Stimulated activated CD4-positive, alpha-beta T cell treated with anti-CD3 and anti-CD28 coated beads, Interleukin-4, amount 100 ng/mL, for 4 hours (primary cell): ENCODE data around the gene RC3H1.
"Not testable (repeated sequence)": the region's sequence is repeated elsewhere in the genome, so short reads cannot be mapped to it uniquely, and the experiment has no call there.

Experiments
- DNase-seq, 2 experiments: peaks; one replicate each; pipeline ENCODE4 v3.0.0-alpha.2; 2020

The RC3H1 gene

GRCh38 chr1:174023440-174023839 is 1.3 kb upstream of the RC3H1 start:
- no peak for DNase-seq

GRCh38 chr1:174022976-174023277 is 770 bp upstream of the RC3H1 start:
- no peak for DNase-seq

GRCh38 chr1:174021591-174022079 is 522 bp downstream of the RC3H1 start:
- peak; percentile 7 to 28 for DNase-seq

DNA sequence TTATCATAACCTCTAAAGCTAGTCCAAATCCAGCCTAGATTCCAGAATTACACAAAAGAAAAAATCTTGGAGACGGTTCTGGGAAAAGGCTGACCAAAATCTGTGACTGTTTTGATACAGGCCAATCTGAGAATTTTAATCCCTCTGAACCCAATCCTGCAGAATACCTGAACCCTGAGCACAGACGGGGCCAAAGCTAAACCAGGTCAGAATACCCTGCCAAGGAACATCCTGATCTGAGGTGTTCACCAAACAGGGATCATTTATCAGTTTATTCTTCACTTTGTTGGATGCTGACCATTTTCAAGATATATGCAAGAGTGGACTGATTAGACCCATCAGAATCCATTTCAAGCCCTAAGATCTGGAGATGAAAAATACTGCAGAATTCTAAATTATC is 3.6 kb downstream of the RC3H1 start:
- no peak for DNase-seq

- no peak for DNase-seq
Observed at GRCh38 chr1:174017231-174017970, 4.8 kb downstream of the RC3H1 start.

DNA sequence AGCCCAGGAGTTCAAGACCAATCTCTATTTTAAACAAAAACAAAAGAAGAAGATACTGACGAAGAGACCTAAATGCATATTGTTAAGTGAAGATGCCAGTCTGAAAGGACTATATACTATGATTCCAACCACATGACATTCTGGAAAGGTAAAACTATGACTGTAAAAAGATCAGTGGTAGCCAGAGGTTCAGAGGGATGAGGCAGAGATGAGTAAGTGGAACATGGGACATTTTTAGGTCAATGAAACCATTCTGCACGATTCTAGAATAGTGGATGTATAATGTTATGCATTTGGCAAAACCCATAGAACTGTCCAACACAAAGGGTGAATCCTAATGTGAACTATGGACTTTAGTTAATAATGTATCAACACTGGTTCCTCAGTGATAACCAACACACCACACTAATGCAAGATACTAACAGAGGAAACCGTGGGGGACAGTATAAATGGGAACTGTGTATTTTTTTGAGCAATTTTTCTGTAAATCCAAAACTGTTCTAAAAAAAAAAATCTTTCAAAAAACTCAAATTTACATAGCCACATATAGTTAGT is 8.2 kb downstream of the RC3H1 start:
- DNase-seq, result no peak

DNA sequence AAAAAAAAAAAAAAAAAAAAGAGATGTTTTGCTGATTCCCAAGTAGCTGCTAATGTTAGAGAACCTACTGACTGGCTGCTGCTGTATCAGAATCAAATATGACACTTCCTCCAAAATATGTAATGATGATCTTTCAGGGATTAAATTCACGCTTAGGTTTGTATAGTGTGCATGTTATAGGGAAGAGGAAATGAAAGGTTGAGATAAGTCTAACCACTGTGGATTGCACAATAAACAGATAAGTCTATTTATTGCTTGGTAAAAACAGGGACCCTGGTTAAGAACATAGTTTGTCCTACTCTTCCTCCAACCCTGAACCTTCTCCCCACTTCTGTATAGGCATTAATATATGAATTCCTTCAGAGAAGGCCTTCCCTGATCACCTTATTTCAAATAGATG is 13.2 kb downstream of the RC3H1 start:
- DNase-seq, result no peak

GRCh38 chr1:174008269-174008668 is 13.9 kb downstream of the RC3H1 start:
- DNase-seq, result no peak

- DNase-seq, result no peak
Observed at GRCh38 chr1:174007851-174008250, 14.3 kb downstream of the RC3H1 start.

DNA sequence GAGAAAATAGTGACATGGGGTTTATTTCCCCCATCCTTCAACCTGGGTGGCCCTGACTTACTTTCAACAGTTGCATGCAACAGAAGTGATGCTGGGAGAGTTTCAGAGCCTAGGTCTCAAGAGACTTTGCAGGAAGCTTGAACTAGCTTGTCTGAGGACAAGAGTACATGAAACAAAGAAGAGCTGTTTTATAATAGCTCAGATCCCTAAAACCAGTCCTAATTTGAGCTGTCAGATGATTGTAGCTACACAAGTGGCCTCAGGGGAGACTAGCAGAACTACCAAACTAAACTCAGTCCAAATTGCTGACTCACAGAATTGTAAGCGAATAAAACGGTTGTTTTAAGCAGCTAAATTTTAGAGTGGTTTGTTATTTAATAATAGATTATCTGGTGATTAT is 17.1 kb downstream of the RC3H1 start:
- DNase-seq, result no peak

GRCh38 chr1:174003867-174004266 is 18.3 kb downstream of the RC3H1 start:
- no peak for DNase-seq

DNA sequence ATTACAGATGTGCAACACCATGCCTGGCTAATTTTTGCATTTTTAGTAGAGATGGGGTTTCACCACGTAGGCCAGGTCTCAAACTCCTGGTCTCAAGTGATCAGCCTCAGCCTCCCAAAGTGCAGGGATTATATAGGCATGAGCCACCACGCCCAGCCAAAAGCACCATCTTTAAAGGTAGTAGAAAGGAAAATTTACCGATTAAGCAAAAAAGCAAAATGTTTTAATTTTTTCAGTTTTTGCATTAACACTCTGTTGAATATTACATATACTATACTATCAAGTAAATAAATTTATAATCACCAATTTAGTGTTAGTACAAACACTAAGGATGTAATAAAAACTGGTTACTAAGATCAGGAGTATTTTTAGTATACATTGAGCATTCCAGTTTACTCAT is 20.6 kb downstream of the RC3H1 start:
- no peak for DNase-seq

- DNase-seq, result no peak
Observed at GRCh38 chr1:174000371-174000770, 21.8 kb downstream of the RC3H1 start.

DNA sequence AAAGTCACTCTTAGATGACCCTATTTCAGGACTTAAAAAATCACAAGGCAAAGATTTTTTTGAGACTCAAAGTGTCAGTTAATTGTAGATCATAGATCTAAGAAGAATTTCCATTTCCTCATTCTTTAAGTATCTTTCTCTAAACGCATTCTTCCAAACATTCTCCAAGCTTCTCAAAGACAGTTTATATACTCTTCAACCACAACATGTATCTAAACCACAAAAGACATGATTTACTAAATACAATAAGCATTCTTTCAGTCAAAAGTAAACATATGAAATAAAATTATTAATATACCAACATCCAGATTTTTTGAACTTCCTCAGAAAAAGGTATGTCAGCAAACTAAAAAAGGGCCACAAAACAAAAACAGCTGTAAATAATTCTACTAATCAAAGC is 24.4 kb downstream of the RC3H1 start:
- DNase-seq, result no peak

- no peak for DNase-seq
Observed at GRCh38 chr1:173996995-173997394, 25.2 kb downstream of the RC3H1 start.

DNA sequence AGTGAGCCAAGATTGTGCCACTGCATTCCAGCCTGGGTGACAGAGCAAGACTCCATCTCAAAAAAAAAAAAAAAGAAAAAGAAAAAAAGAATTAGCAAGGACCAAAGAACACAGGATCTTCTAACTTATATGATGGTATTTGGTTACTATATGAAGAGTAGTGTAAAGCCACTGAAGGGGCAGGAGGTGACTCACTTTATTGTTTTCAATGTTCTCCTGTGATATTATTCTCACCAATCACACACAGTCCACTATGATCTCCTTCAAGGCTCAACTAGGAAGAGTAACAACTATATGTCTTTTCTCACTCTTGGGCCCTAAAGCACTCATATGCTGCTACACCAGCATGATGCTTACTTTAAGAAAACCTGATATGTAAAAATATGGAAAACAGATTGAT is 26.7 kb downstream of the RC3H1 start:
- DNase-seq, result no peak

DNA sequence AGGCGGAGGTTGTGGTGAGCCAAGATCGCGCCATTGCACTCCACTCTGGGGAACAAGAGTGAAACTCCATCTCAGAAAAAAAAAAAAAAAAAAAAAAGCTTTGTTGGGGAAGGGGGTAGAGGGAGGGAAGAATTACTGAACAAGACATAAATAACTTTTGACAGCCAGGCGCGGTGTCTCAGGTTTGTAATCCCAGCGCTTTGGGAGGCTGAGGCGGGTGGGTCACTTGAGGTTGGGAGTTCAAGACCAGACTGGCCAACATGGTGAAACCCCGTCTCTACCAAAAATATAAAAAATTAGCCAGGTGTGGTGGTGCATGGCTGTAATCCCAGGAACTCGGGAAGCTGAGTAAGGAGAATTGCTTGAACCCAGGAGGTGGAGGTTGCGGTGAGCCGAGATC is 28.2 kb downstream of the RC3H1 start:
- DNase-seq, result not testable (repeated sequence)

DNA sequence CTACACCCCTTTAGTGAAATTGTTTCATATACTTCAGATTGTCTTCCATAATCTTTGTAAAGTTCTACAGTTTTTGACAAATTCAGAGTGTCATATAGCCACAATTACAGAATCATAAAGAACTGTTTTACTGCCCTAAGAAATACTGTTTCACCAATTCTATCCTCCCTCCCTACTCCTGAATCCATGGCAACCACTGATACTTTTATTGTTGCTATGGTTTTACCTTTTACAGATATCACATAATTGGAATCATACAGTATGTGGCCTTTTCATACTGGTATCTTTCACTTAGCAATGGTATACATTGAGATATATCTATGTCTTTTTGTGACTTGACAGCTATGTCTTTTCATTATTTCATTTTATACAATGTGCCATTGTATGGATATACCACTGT is 34.1 kb downstream of the RC3H1 start:
- no peak for DNase-seq

DNA sequence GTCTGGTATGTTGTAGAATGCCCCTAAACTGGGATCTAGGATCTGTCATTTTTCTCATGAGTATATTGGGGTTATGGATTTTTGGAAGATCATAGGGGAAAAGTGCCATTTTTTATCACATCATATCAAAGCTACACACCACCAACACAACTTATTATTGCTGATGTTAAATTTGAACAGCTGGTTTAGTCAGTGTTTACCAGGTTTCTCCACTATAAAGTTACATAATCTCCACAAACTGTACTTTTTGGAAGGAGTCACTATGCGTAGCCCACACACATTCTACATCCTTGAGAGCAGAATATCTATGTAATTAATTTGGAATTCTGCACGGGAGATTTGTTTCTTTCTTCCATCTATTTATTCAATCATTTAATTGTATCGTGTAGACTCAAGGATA is 35.2 kb downstream of the RC3H1 start:
- DNase-seq, result no peak

DNA sequence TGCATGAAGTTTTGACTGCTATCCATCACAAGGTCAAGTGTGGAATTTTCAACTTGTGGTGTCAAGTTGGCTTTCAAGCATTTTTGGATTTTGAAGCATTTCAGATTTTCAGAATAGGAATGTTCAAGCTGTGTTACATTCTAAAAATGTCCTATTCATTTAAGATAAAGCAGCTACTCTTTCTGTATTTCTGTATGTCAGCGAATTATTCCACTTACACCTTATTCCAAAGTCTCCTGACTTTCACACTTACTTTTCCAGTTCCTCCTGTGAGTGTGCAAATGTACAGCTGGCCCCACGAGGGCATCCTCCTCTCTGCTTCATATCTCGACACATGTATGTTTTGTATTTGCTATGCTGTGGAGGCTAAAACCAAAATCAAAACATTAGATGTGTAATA is 51.9 kb downstream of the RC3H1 start:
- DNase-seq, result no peak

GRCh38 chr1:173965896-173966295 is 56.3 kb downstream of the RC3H1 start:
- DNase-seq, result not testable (repeated sequence)

GRCh38 chr1:173963477-173963876 is 58.7 kb downstream of the RC3H1 start:
- DNase-seq, result no peak

- no peak for DNase-seq
Observed at GRCh38 chr1:173960625-173961024, 61.5 kb downstream of the RC3H1 start.

- DNase-seq, result no peak
Observed at GRCh38 chr1:173954179-173954578, 68.0 kb downstream of the RC3H1 start.

DNA sequence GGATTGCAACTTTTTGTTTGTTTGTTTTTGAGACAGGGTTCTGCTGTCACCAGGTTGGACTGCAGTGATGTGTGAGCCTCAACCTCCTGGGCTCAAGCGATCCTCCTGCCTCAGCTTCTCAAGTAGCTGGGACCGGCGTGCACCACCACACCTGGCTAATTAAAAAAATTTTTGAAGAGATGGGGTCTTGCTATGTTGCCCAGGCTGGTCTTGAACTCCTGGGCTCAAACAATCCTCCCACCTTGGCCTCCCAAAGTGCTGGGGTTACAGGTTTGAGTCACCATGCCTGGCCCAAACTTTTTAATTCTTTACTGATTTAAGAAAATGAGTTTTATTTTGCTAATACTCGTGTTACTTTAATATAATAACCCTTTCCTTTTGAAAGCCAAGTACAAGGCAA is 73.6 kb downstream of the RC3H1 start:
- DNase-seq, result no peak
